A549 (cell line): Measurements from ENCODE around the gene GNAS-AS1.

Experiments
- CBX2 ChIP-seq: fragments of 200-600 bp; sonication (generic); IDR thresholded peaks from 2 replicates; pipeline ENCODE4 v1.6.1; 2016; ENCODE audit warnings: low read depth, mild to moderate bottlenecking, borderline replicate concordance
- CHD2 ChIP-seq: fragments of 150-350 bp; IDR thresholded peaks from 2 replicates; pipeline ENCODE4 v1.6.1; 2014; ENCODE audit warnings: low read length; ENCODE audit not compliant: partially characterized antibody
- EHMT2 ChIP-seq: fragments of 200-600 bp; sonication (generic); IDR thresholded peaks from 2 replicates; pipeline ENCODE4 v1.6.1; 2016; ENCODE audit warnings: antibody characterized with exemption, low read depth, mild to moderate bottlenecking, moderate library complexity
- EP300 ChIP-seq, 2 experiments: fragments of >200 bp; sonication (Bioruptor Twin); formaldehyde crosslinking; IDR thresholded peaks; 2 replicates in 1 of 2; 3 replicates in 1 of 2; pipeline ENCODE4 v1.6.1; 2016 to 2017
- HOXB13 ChIP-seq: fragments of 250-450 bp; sonication (Bioruptor Pico); IDR thresholded peaks from 2 replicates; pipeline ENCODE4 v1.5.0; 2020; ENCODE audit warnings: low read depth, mild to moderate bottlenecking, moderate library complexity
- KDM5A ChIP-seq: fragments of 200-600 bp; sonication (generic); IDR thresholded peaks from 2 replicates; pipeline ENCODE4 v1.6.1; 2016; ENCODE audit warnings: antibody characterized with exemption, mild to moderate bottlenecking
- NPAS2 ChIP-seq: fragments of 250-450 bp; sonication (Bioruptor Pico); IDR thresholded peaks from 2 replicates; pipeline ENCODE4 v1.8.0; 2022; ENCODE audit warnings: mild to moderate bottlenecking, moderate library complexity, borderline replicate concordance
- POLR2A ChIP-seq: IDR thresholded peaks from 2 replicates; pipeline ENCODE4 v1.6.1; 2012; ENCODE audit warnings: mild to moderate bottlenecking, low read length
- RAD21 ChIP-seq, 2 experiments: fragments of >200 bp in 1 of 2; sonication (Bioruptor Twin) in 1 of 2; formaldehyde crosslinking in 1 of 2; IDR thresholded peaks in 1 of 2; conservative IDR thresholded peaks in 1 of 2; 2 replicates in 1 of 2; 3 replicates in 1 of 2; pipeline ENCODE4 v1.6.1; 2012 to 2018; ENCODE audit warnings: inconsistent platforms in 1 of 2
- SMC3 ChIP-seq: fragments of >200 bp; sonication (Bioruptor Twin); formaldehyde crosslinking; IDR thresholded peaks from 3 replicates; pipeline ENCODE4 v1.6.1; 2018; ENCODE audit warnings: inconsistent platforms
- TP53 ChIP-seq: fragments of 250-450 bp; sonication (Bioruptor Pico); IDR thresholded peaks from 2 replicates; pipeline ENCODE4 v1.5.0; 2021; ENCODE audit warnings: mild to moderate bottlenecking, moderate library complexity
- USF2 ChIP-seq: fragments of 450-650 bp; IDR thresholded peaks from 2 replicates; pipeline ENCODE4 v1.6.1; 2014; ENCODE audit warnings: antibody characterized with exemption
- TF ChIP-seq, protein P1 (sequence below): fragments of >200 bp; sonication (Bioruptor Twin); formaldehyde crosslinking; IDR thresholded peaks from 3 replicates; pipeline ENCODE4 v1.5.1; 2016
- TF ChIP-seq, protein P2 (sequence below): IDR thresholded peaks from 2 replicates; pipeline ENCODE4 v1.6.1; 2012

GRCh38 chr20:58853976-58854637 is 3.4 kb upstream of the GNAS-AS1 start:
- TF ChIP-seq HOXB13 (CRISPR knock-in tag): no peak
- TF ChIP-seq EP300 (IDR thresholded peaks at IDR 0.05): no peak
- TF ChIP-seq, protein P1, sequence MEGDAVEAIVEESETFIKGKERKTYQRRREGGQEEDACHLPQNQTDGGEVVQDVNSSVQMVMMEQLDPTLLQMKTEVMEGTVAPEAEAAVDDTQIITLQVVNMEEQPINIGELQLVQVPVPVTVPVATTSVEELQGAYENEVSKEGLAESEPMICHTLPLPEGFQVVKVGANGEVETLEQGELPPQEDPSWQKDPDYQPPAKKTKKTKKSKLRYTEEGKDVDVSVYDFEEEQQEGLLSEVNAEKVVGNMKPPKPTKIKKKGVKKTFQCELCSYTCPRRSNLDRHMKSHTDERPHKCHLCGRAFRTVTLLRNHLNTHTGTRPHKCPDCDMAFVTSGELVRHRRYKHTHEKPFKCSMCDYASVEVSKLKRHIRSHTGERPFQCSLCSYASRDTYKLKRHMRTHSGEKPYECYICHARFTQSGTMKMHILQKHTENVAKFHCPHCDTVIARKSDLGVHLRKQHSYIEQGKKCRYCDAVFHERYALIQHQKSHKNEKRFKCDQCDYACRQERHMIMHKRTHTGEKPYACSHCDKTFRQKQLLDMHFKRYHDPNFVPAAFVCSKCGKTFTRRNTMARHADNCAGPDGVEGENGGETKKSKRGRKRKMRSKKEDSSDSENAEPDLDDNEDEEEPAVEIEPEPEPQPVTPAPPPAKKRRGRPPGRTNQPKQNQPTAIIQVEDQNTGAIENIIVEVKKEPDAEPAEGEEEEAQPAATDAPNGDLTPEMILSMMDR: no peak
- TF ChIP-seq NPAS2: no peak
- TF ChIP-seq TP53 (CRISPR knock-in tag): no peak
- no peak for TF ChIP-seq KDM5A
- no peak for TF ChIP-seq SMC3
- TF ChIP-seq POLR2A: no peak
- no peak for TF ChIP-seq USF2
- no peak for TF ChIP-seq CHD2
- no peak for TF ChIP-seq EHMT2
- TF ChIP-seq RAD21 (conservative IDR thresholded peaks at IDR 0.05 in 1 of 2, IDR thresholded peaks at IDR 0.05 in 1 of 2): no peak
- TF ChIP-seq CBX2: no peak
- TF ChIP-seq, protein P2, sequence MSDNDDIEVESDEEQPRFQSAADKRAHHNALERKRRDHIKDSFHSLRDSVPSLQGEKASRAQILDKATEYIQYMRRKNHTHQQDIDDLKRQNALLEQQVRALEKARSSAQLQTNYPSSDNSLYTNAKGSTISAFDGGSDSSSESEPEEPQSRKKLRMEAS: no peak
